ENCODE data around the gene PLEKHG5. TPM values are rescaled to one million over a fixed set of nuclear protein-coding genes. Genes with fewer than 3 reads are reported as not detected.

The PLEKHG5 gene
- total and polyA plus RNA-seq, 7 experiments from 2014 or later = 2.0 to 15.6 (median 9.6) TPM; not detected in 1

DNA sequence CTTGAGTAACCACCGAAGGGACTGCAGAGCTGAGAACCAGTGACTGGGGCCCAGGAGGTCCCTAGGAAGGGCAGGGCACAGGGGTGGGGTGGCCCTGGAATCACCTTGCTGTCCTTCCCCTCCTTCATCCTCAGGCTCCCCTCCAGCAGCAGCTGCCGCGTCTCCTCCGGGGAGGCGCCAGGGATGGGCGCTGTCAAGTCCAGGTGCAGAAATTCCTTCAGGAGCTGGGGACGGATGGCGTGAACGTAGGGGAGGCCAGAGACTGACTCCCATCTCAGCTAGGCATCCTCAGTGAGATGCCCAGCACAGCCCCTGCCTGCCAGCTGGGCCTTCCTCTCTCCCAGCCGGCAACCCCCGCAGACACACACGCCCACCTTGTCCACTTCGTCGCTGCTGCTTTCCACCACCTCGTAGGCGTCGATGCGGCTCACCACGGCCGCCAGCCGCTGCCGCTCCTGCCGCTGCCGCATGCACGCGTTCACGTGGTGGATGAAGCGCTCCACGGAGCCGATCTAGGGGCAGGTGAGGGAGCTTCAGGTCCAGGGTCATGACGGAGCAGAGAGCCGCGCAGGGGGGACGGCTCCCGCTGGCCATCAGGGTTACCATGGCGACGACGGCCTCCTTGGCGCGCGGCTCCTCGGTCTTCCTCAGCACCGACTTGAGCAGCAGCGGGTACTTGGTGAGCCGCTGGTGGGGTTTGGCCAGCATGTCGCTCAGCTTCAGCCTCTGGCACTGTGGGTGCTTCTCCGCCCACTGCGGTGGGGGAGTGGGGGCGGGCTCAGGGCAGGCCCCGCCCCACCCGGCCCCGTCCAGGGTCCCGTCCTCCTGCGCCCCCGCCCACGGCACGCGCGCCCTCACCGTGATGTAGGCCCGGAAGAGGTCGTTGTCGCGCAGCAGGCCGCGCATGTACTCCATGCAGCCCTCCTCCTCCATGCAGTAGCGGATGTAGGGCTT, 21.1 kb downstream of the PLEKHG5 start:
- ATAC-seq = no peak

GRCh38 chr1:6468729-6469461, 22.6 kb downstream of the PLEKHG5 start:
- ChIA-PET CTCF (interaction anchor here (0.6 to 1.5 kb wide), 3 partner anchors 11 to 109 kb away, joined by 3 to 5 read pairs (median 3); no protein-coding TSS in a partner anchor), POLR2A (interaction anchor here (1.1 to 11.7 kb wide), 3 partner anchors 9 to 135 kb away, joined by 4 to 165 read pairs (median 15); no protein-coding TSS in a partner anchor)
- Mint-ChIP-seq H3K36me3 (peaks cover 0 to 8% (median 5%) of the 10 kb centered on the region in 5 donors), H3K4me1 (peaks cover 8 to 18% (median 14%) of the 10 kb centered on the region in 7 donors), H3K4me3 (peak overlapping the region in 2 of 10 donors; percentile 23 to 79), H3K27me3 (peaks cover 0 to 3% (median 0%) of the 10 kb centered on the region in 5 donors), H3K27ac (peak overlapping the region in 3 of 9 donors; percentile 23 to 78 (median 73)), H3K9me3 (no peaks in the 10 kb centered on the region)
- no peak overlapping the region for H3K27ac ChIP-seq (ENCODE audit: low read depth, low read length)
- H3K36me3 ChIP-seq (ENCODE audit: control insufficient read depth in 2 of 3, insufficient read depth in 3 of 3, low read length in 3 of 3) = peaks cover 0 to 16% (median 0%) of the 10 kb centered on the region in 3 experiments
- intact Hi-C loops (cut with micrococcal nuclease) = loop anchor here in 1 of 2 donors (10.0 kb wide), 1 partner anchor 316 kb away; the partner anchor contains the start of gene CAMTA1
- ATAC-seq (no peak), DNase-seq (no peak)
- no peaks in the 10 kb centered on the region for H3K27me3 ChIP-seq (ENCODE audit: control insufficient read depth in 2 of 2, insufficient read depth in 2 of 2, low read length in 2 of 2)
- H3K4me3 ChIP-seq (ENCODE audit: low read length) = no peak overlapping the region
- no peaks in the 10 kb centered on the region for H3K9me3 ChIP-seq (ENCODE audit: control insufficient read depth in 2 of 3, low read length in 3 of 3)
- peaks cover 9 to 18% of the 10 kb centered on the region in 2 donors for H3K4me1 ChIP-seq (ENCODE audit: control insufficient read depth in 2 of 2, insufficient read depth in 2 of 2, low read length in 2 of 2)

More for the DNA sequence above, 21.1 kb downstream of the PLEKHG5 start:
- intact Hi-C loops (cut with micrococcal nuclease) = no loop called here
- DNase-seq = no peak
- Histone ChIP-seq H3K4me1 (ENCODE audit: control insufficient read depth in 2 of 2, insufficient read depth in 2 of 2, low read length in 2 of 2) (peaks cover 0 to 10% of the 10 kb centered on the region in 2 donors), H3K4me3 (ENCODE audit: low read length) (no peak overlapping the region), H3K36me3 (ENCODE audit: control insufficient read depth in 2 of 3, insufficient read depth in 3 of 3, low read length in 3 of 3) (peaks cover 0 to 5% (median 0%) of the 10 kb centered on the region in 3 experiments), H3K9me3 (ENCODE audit: control insufficient read depth in 2 of 3, low read length in 3 of 3) (no peaks in the 10 kb centered on the region), H3K27ac (ENCODE audit: low read depth, low read length) (no peak overlapping the region), H3K27me3 (ENCODE audit: control insufficient read depth in 2 of 2, insufficient read depth in 2 of 2, low read length in 2 of 2) (no peaks in the 10 kb centered on the region)
- CTCF ChIA-PET = interaction anchor here (0.5 to 0.6 kb wide), 2 partner anchors 48 to 79 kb away, joined by 3 read pairs; no protein-coding TSS in a partner anchor
- POLR2A ChIA-PET = interaction anchor here (0.7 to 3.4 kb wide), 4 partner anchors 9 to 29 kb away, joined by 3 to 15 read pairs (median 3); no protein-coding TSS in a partner anchor
- Mint-ChIP-seq H3K9me3 (no peaks in the 10 kb centered on the region), H3K27me3 (no peaks in the 10 kb centered on the region), H3K36me3 (no peaks in the 10 kb centered on the region), H3K4me3 (peak overlapping the region in 1 of 10 donors; percentile 25), H3K4me1 (peaks cover 0 to 10% (median 6%) of the 10 kb centered on the region in 7 donors), H3K27ac (no peak overlapping the region)

- POLR2A ChIA-PET = interaction anchor here (1.1 to 11.7 kb wide), 5 partner anchors 8 to 136 kb away, joined by 3 to 165 read pairs (median 6); no protein-coding TSS in a partner anchor
- H3K4me3 ChIP-seq (ENCODE audit: low read length) = no peak overlapping the region
- H3K9me3 ChIP-seq (ENCODE audit: control insufficient read depth in 2 of 3, low read length in 3 of 3) = no peaks in the 10 kb centered on the region
- no peak overlapping the region for H3K27ac ChIP-seq (ENCODE audit: low read depth, low read length)
- peaks cover 0 to 19% (median 2%) of the 10 kb centered on the region in 3 experiments for H3K36me3 ChIP-seq (ENCODE audit: control insufficient read depth in 2 of 3, insufficient read depth in 3 of 3, low read length in 3 of 3)
- Mint-ChIP-seq H3K27ac (no peak overlapping the region), H3K9me3 (no peaks in the 10 kb centered on the region), H3K27me3 (peaks cover 0 to 3% (median 0%) of the 10 kb centered on the region in 5 donors), H3K4me3 (peak overlapping the region in 2 of 10 donors; percentile 56 to 65), H3K36me3 (peaks cover 3 to 13% (median 10%) of the 10 kb centered on the region in 5 donors), H3K4me1 (peaks cover 8 to 26% (median 21%) of the 10 kb centered on the region in 7 donors)
- intact Hi-C loops (cut with micrococcal nuclease) = loop anchor here (2.0 to 10.0 kb wide), 2 partner anchors 133 to 317 kb away; partner anchors contain the start of gene CAMTA1 (in 1 of the 2)
- CTCF ChIA-PET = interaction anchor here (0.6 to 1.5 kb wide), 3 partner anchors 11 to 108 kb away, joined by 3 to 5 read pairs (median 3); no protein-coding TSS in a partner anchor
- ATAC-seq (no peak), DNase-seq (no peak)
- peaks cover 9 to 23% of the 10 kb centered on the region in 2 donors for H3K4me1 ChIP-seq (ENCODE audit: control insufficient read depth in 2 of 2, insufficient read depth in 2 of 2, low read length in 2 of 2)
- H3K27me3 ChIP-seq (ENCODE audit: control insufficient read depth in 2 of 2, insufficient read depth in 2 of 2, low read length in 2 of 2) = no peaks in the 10 kb centered on the region
Measured at GRCh38 chr1:6467744-6468688, 23.5 kb downstream of the PLEKHG5 start.

DNA sequence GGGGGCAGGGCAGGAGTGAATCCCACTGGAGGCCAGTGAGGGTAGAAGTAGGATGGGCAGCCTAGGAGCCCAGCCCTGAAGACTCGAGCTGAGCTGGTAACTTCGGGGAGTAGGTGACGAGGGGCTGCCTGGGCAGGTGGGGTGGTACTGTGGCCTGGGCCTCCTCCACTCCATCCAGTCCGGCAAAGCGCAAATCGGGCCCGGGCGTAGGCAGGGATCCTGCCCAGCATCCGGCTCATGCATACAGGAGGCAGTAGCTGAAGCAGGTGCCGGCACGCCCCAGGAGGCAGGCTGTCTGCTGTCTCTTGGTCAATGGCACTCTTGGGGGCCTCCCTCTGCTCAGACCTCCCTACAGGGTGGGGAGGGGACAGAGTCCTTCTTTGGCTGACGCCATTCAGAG, 24.2 kb downstream of the PLEKHG5 start:
- H3K27me3 Mint-ChIP-seq = peaks cover 0 to 3% (median 0%) of the 10 kb centered on the region in 5 donors
- Histone ChIP-seq H3K36me3 (ENCODE audit: control insufficient read depth in 2 of 3, insufficient read depth in 3 of 3, low read length in 3 of 3) (peaks cover 7 to 27% (median 9%) of the 10 kb centered on the region in 3 experiments), H3K9me3 (ENCODE audit: control insufficient read depth in 2 of 3, low read length in 3 of 3) (no peaks in the 10 kb centered on the region), H3K4me1 (ENCODE audit: control insufficient read depth in 2 of 2, insufficient read depth in 2 of 2, low read length in 2 of 2) (peaks cover 15 to 31% of the 10 kb centered on the region in 2 donors), H3K4me3 (ENCODE audit: low read length) (no peak overlapping the region), H3K27me3 (ENCODE audit: control insufficient read depth in 2 of 2, insufficient read depth in 2 of 2, low read length in 2 of 2) (no peaks in the 10 kb centered on the region), H3K27ac (ENCODE audit: low read depth, low read length) (no peak overlapping the region)
- no peak for DNase-seq
- no peak for ATAC-seq
- H3K36me3 Mint-ChIP-seq = peaks cover 4 to 20% (median 16%) of the 10 kb centered on the region in 5 donors
- H3K9me3 Mint-ChIP-seq = no peaks in the 10 kb centered on the region
- H3K4me3 Mint-ChIP-seq = peak overlapping the region in 9 of 10 donors; percentile 9 to 98 (median 65)
- intact Hi-C loops (cut with micrococcal nuclease) = loop anchor here (2.0 to 10.0 kb wide), 2 partner anchors 134 to 318 kb away; partner anchors contain the start of gene CAMTA1 (in 1 of the 2)
- H3K27ac Mint-ChIP-seq = peak overlapping the region in 4 of 9 donors; percentile 21 to 96 (median 60)
- CTCF ChIA-PET = interaction anchor here (1.4 kb wide), 1 partner anchor 29 kb away, joined by 4 read pairs; no protein-coding TSS in a partner anchor
- POLR2A ChIA-PET = interaction anchor here (0.7 to 11.7 kb wide), 6 partner anchors 14 to 44 kb away, joined by 3 to 165 read pairs (median 5); partner anchors contain the start of gene PLEKHG5
- peaks cover 12 to 34% (median 29%) of the 10 kb centered on the region in 7 donors for H3K4me1 Mint-ChIP-seq

DNA sequence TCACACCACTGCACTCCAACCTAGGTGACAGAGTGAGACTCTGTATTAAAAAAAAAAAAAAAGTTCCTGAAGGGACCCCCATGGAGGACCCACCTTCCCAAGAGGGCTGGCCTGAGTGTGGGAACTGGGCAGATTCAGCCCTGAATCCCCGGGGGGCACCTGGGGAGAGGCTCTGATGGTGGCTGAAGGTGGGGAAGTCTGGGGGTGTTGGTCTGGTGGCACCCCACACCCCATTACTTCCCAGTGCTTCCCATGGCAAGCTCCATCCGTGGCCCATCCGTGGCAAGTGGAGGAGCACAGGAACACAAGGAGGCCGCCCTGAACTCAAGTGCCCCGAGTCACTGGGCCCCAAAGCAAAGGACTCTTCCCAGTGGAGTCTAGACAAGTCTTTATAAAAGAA, 24.7 kb downstream of the PLEKHG5 start:
- H3K36me3 Mint-ChIP-seq = peaks cover 4 to 22% (median 17%) of the 10 kb centered on the region in 5 donors
- Histone ChIP-seq H3K36me3 (ENCODE audit: control insufficient read depth in 2 of 3, insufficient read depth in 3 of 3, low read length in 3 of 3) (peaks cover 9 to 32% (median 10%) of the 10 kb centered on the region in 3 experiments), H3K4me1 (ENCODE audit: control insufficient read depth in 2 of 2, insufficient read depth in 2 of 2, low read length in 2 of 2) (peaks cover 19 to 35% of the 10 kb centered on the region in 2 donors), H3K9me3 (ENCODE audit: control insufficient read depth in 2 of 3, low read length in 3 of 3) (no peaks in the 10 kb centered on the region), H3K27ac (ENCODE audit: low read depth, low read length) (peak overlapping the region; percentile 94), H3K4me3 (ENCODE audit: low read length) (no peak overlapping the region), H3K27me3 (ENCODE audit: control insufficient read depth in 2 of 2, insufficient read depth in 2 of 2, low read length in 2 of 2) (no peaks in the 10 kb centered on the region)
- DNase-seq (no peak), ATAC-seq (no peak)
- intact Hi-C loops (cut with micrococcal nuclease) = loop anchor here (2.0 to 10.0 kb wide), 2 partner anchors 134 to 318 kb away; partner anchors contain the start of gene CAMTA1 (in 1 of the 2)
- H3K9me3 Mint-ChIP-seq = no peaks in the 10 kb centered on the region
- POLR2A ChIA-PET = interaction anchor here (0.5 to 11.7 kb wide), 9 partner anchors 11 to 79 kb away, joined by 3 to 165 read pairs (median 4); partner anchors contain the start of gene PLEKHG5
- peak overlapping the region; percentile 59 to 98 (median 91) for H3K4me3 Mint-ChIP-seq
- peaks cover 0 to 3% (median 0%) of the 10 kb centered on the region in 5 donors for H3K27me3 Mint-ChIP-seq
- peak overlapping the region; percentile 21 to 96 (median 70) for H3K27ac Mint-ChIP-seq
- CTCF ChIA-PET = interaction anchor here (1.0 to 1.4 kb wide), 3 partner anchors 26 to 43 kb away, joined by 3 to 5 read pairs (median 4); no protein-coding TSS in a partner anchor
- H3K4me1 Mint-ChIP-seq = peaks cover 14 to 38% (median 32%) of the 10 kb centered on the region in 7 donors
